ENCODE measurements around the gene AUTS2. TPM values are rescaled to one million over a fixed set of nuclear protein-coding genes. Genes with fewer than 3 reads are reported as not detected.

The AUTS2 gene
- total RNA-seq, 5 donors from 2014 or later (not counting 1 experiment from before 2014, with no cell fraction given) = 10.6 to 66.2 (median 37.6) TPM

DNA sequence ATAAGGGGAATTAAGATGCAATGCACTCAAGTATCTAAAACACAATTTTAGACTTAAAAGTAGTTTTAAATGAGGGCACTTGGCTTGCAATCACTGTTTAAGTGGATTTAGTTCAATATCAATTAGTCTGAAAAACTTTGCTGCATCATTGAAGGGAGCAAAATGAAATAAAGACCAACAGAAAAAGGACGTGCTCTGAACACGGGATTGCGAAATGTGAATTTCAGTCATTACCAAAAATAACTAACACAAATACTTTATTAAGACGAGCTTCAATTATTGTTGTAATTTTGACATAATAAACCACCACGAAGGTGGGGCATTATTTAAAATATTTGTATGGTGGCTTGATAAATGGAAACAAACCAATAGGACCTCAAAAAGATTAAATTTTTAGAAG, 1171.9 kb downstream of the AUTS2 start:
- Histone ChIP-seq H3K27me3 (replicated peaks in 1 of 2; ENCODE audit: control insufficient read depth in 2 of 2, extremely low read depth in 1 of 2, insufficient read depth in 2 of 2, low read length in 1 of 2) (no peaks in the 10 kb centered on the region), H3K4me3 (ENCODE audit: control insufficient read depth in 1 of 2, extremely low read depth in 1 of 2, low read length in 1 of 2) (no peak overlapping the region), H3K27ac (ENCODE audit: low read length) (no peak overlapping the region), H3K36me3 (ENCODE audit: control insufficient read depth in 2 of 2, extremely low read depth in 1 of 2, insufficient read depth in 1 of 2, low read length in 1 of 2) (peaks cover 12 to 40% of the 10 kb centered on the region in 2 donors), H3K9me3 (no peaks in the 10 kb centered on the region), H3K4me1 (ENCODE audit: control insufficient read depth in 1 of 2, extremely low read depth in 1 of 2, insufficient read depth in 2 of 2, low read length in 2 of 2) (peaks cover under 1 to 6% of the 10 kb centered on the region in 2 experiments)
- ChIA-PET CTCF (no interaction called here), POLR2A (interaction anchor here in 1 of 2 donors (0.5 kb wide), 1 partner anchor 301 kb away, joined by 4 read pairs; no protein-coding TSS in a partner anchor)
- Mint-ChIP-seq H3K27ac (no peak overlapping the region), H3K27me3 (no peaks in the 10 kb centered on the region), H3K9me3 (no peaks in the 10 kb centered on the region), H3K4me3 (no peak overlapping the region), H3K36me3 (peaks cover 11% of the 10 kb centered on the region), H3K4me1 (peaks cover 0 to 3% (median 0%) of the 10 kb centered on the region in 3 donors)
- DNase-seq (no peak), ATAC-seq (replicated peaks in 1 of 4) (no peak)
- WGBS (ENCODE audit: insufficient coverage) = no CpG with 5 or more reads among the region's 5 CpGs

DNA sequence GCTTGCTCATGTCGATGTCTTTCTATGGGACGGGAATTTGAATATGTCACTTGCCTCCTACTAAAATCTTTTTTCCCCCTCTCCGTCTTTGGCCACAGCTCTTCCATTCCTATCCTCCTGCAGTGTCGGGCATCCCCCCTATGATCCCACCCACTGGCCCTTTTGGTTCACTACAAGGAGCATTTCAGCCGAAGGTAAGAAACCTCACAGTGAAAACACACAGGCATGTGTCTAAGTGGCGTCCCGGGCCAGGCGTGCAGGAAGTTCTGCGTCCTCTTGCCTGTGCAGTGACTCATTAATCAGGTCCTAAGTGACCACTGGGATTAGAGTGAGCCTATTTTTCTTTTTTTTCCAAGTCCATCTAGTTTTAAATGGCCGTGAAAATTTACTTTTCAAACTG, 1173.2 kb downstream of the AUTS2 start:
- H3K9me3 Mint-ChIP-seq = no peaks in the 10 kb centered on the region
- no peak overlapping the region for H3K27ac Mint-ChIP-seq
- no peak overlapping the region for H3K4me3 Mint-ChIP-seq
- H3K4me3 ChIP-seq (ENCODE audit: control insufficient read depth in 1 of 2, extremely low read depth in 1 of 2, low read length in 1 of 2) = no peak overlapping the region
- peaks cover 5 to 13% of the 10 kb centered on the region in 2 experiments for H3K4me1 ChIP-seq (ENCODE audit: control insufficient read depth in 1 of 2, extremely low read depth in 1 of 2, insufficient read depth in 2 of 2, low read length in 2 of 2)
- H3K36me3 ChIP-seq (ENCODE audit: control insufficient read depth in 2 of 2, extremely low read depth in 1 of 2, insufficient read depth in 1 of 2, low read length in 1 of 2) = peaks cover 6 to 34% of the 10 kb centered on the region in 2 donors
- no peaks in the 10 kb centered on the region for H3K27me3 Mint-ChIP-seq
- H3K9me3 ChIP-seq = no peaks in the 10 kb centered on the region
- CTCF ChIA-PET = no interaction called here
- ATAC-seq (replicated peaks in 1 of 4) (no peak), DNase-seq (no peak)
- H3K4me1 Mint-ChIP-seq = peaks cover 12 to 15% (median 12%) of the 10 kb centered on the region in 3 donors
- WGBS (ENCODE audit: insufficient coverage) = 87% methylated on average over 6 of the region's 10 CpGs
- H3K27ac ChIP-seq (ENCODE audit: low read length) = no peak overlapping the region
- H3K36me3 Mint-ChIP-seq = peaks cover 5% of the 10 kb centered on the region
- POLR2A ChIA-PET = no interaction called here
- no peaks in the 10 kb centered on the region for H3K27me3 ChIP-seq (replicated peaks in 1 of 2; ENCODE audit: control insufficient read depth in 2 of 2, extremely low read depth in 1 of 2, insufficient read depth in 2 of 2, low read length in 1 of 2)

DNA sequence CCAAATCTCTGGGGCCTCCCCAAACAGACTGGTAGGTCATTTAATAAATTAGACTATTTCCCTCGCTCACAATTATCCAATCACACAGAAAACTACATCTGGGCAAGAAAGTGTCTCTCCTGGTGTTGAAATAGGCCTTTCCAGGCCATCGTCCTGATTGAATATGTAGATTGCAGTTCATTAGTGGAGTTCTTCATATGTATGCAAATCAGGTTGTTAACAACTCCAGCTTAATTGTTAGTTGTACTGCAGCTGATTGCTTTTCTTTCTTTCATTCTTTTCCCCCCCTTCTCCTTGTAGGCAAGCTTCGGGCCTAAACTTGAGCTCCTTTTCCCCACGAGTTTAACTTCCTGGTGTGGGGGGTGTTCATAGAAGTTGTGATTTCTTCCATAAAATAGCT, 1174.6 kb downstream of the AUTS2 start:
- ChIA-PET POLR2A (interaction anchor here in 1 of 2 donors (0.6 kb wide), 1 partner anchor 9 kb away, joined by 3 read pairs; no protein-coding TSS in a partner anchor), CTCF (no interaction called here)
- H3K4me1 ChIP-seq (ENCODE audit: control insufficient read depth in 1 of 2, extremely low read depth in 1 of 2, insufficient read depth in 2 of 2, low read length in 2 of 2) = peaks cover 18 to 26% of the 10 kb centered on the region in 2 experiments
- Mint-ChIP-seq H3K27me3 (peaks cover 0 to 2% of the 10 kb centered on the region in 2 donors), H3K27ac (no peak overlapping the region), H3K4me1 (peaks cover 21 to 27% (median 25%) of the 10 kb centered on the region in 3 donors), H3K4me3 (no peak overlapping the region), H3K36me3 (peaks cover 3% of the 10 kb centered on the region), H3K9me3 (no peaks in the 10 kb centered on the region)
- no peak for ATAC-seq (replicated peaks in 1 of 4)
- no peak overlapping the region for H3K27ac ChIP-seq (ENCODE audit: low read length)
- peaks cover 0 to 34% of the 10 kb centered on the region in 2 donors for H3K36me3 ChIP-seq (ENCODE audit: control insufficient read depth in 2 of 2, extremely low read depth in 1 of 2, insufficient read depth in 1 of 2, low read length in 1 of 2)
- no peaks in the 10 kb centered on the region for H3K27me3 ChIP-seq (replicated peaks in 1 of 2; ENCODE audit: control insufficient read depth in 2 of 2, extremely low read depth in 1 of 2, insufficient read depth in 2 of 2, low read length in 1 of 2)
- H3K4me3 ChIP-seq (ENCODE audit: control insufficient read depth in 1 of 2, extremely low read depth in 1 of 2, low read length in 1 of 2) = no peak overlapping the region
- WGBS (ENCODE audit: insufficient coverage) = no CpG with 5 or more reads among the region's 4 CpGs
- no peak for DNase-seq
- H3K9me3 ChIP-seq = no peaks in the 10 kb centered on the region

DNA sequence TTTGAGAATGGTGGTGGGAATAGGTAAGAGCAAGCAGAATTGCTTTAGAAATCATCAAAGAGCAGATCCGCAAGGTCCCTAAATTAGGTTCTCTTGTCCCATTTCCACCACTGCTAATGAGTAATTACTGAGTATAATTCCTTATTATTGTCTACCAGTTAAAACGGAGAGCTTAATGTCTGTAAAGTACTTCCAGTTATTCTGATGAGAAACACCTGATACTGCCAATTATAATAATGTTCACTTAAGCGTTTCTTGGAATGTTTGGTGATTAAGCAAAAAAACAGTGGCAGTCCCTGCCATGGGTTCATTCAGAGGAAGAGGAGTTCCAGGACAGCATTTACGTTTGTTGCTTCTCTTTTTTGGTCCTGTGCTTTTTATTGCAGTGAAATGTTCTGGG, 1175.1 kb downstream of the AUTS2 start:
- WGBS (ENCODE audit: insufficient coverage) = 75% methylated on average over 1 of the region's 4 CpGs
- Mint-ChIP-seq H3K9me3 (no peaks in the 10 kb centered on the region), H3K27ac (no peak overlapping the region), H3K36me3 (peaks cover 3% of the 10 kb centered on the region), H3K4me1 (peaks cover 26 to 32% (median 28%) of the 10 kb centered on the region in 3 donors), H3K4me3 (no peak overlapping the region), H3K27me3 (peaks cover 0 to 4% of the 10 kb centered on the region in 2 donors)
- H3K4me3 ChIP-seq (ENCODE audit: control insufficient read depth in 1 of 2, extremely low read depth in 1 of 2, low read length in 1 of 2) = no peak overlapping the region
- H3K4me1 ChIP-seq (ENCODE audit: control insufficient read depth in 1 of 2, extremely low read depth in 1 of 2, insufficient read depth in 2 of 2, low read length in 2 of 2) = peaks cover 20 to 31% of the 10 kb centered on the region in 2 experiments
- ATAC-seq (replicated peaks in 1 of 4) (no peak), DNase-seq (no peak)
- H3K9me3 ChIP-seq = no peaks in the 10 kb centered on the region
- H3K36me3 ChIP-seq (ENCODE audit: control insufficient read depth in 2 of 2, extremely low read depth in 1 of 2, insufficient read depth in 1 of 2, low read length in 1 of 2) = peaks cover 0 to 32% of the 10 kb centered on the region in 2 donors
- H3K27me3 ChIP-seq (replicated peaks in 1 of 2; ENCODE audit: control insufficient read depth in 2 of 2, extremely low read depth in 1 of 2, insufficient read depth in 2 of 2, low read length in 1 of 2) = no peaks in the 10 kb centered on the region
- POLR2A ChIA-PET = interaction anchor here in 1 of 2 donors (0.6 kb wide), 1 partner anchor 10 kb away, joined by 3 read pairs; no protein-coding TSS in a partner anchor
- H3K27ac ChIP-seq (ENCODE audit: low read length) = no peak overlapping the region
- CTCF ChIA-PET = no interaction called here

DNA sequence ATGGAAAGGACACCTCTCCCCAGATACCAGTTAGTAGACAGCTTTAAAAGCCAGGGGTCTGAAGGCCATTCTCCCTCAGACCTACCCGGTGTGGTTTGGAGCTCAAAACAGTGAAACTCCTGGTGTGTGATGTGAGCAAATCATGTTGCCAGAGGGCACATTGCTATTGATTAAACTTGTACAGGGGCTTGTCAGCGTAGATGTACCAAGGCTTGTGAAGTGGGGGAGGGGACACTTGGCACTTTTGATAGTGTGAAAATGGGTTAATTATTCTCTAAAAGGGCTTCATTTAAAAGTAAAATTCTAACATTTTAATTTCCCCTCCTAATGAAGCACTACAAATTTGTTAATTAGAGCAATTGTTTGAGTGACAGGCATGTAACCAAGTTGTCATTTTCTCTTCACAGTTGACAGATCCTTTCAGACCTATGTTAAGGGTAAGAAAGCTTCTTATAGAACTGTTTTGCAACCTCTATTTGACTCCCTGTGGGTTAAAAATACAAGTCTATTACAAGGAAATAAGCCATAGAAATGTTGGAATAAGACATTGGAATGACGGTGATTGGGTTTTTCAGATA, 1176.8 kb downstream of the AUTS2 start:
- no peak for DNase-seq
- WGBS (ENCODE audit: insufficient coverage) = no CpG with 5 or more reads among the region's 3 CpGs
- no peak for ATAC-seq (replicated peaks in 1 of 4)

DNA sequence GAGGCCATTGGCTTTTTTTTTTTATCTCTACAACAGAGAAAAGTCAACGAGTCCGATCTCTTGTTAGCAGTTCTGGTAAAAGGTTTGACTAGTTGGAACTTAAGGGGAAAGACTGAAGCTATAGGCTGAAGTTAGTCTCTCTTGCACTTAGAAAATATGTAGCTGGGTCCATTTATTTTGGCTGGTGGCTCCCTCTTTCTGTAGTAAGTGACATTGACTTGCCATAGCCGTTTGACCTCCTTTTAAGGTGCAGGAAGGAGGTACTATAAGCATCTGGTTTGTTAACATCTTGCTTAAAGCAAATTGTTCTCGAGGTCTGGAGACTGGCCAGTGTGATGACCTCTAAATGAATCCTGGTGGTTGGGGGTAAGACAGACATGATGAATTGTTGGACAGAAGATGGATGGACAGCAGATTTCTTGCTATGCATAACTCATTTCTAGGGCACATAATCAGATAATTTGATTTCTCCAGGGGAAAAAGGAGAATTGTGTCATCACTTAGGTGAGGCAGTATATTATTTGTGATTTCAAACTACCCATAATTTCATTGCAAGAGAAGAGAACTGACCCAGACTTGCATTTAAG, 1177.4 kb downstream of the AUTS2 start:
- H3K36me3 Mint-ChIP-seq = peaks cover 3% of the 10 kb centered on the region
- peaks cover 42 to 51% (median 43%) of the 10 kb centered on the region in 3 donors for H3K4me1 Mint-ChIP-seq
- Histone ChIP-seq H3K4me3 (ENCODE audit: control insufficient read depth in 1 of 2, extremely low read depth in 1 of 2, low read length in 1 of 2) (no peak overlapping the region), H3K9me3 (no peaks in the 10 kb centered on the region), H3K27ac (ENCODE audit: low read length) (no peak overlapping the region), H3K27me3 (replicated peaks in 1 of 2; ENCODE audit: control insufficient read depth in 2 of 2, extremely low read depth in 1 of 2, insufficient read depth in 2 of 2, low read length in 1 of 2) (no peaks in the 10 kb centered on the region), H3K4me1 (ENCODE audit: control insufficient read depth in 1 of 2, extremely low read depth in 1 of 2, insufficient read depth in 2 of 2, low read length in 2 of 2) (peaks cover 33 to 44% of the 10 kb centered on the region in 2 experiments), H3K36me3 (ENCODE audit: control insufficient read depth in 2 of 2, extremely low read depth in 1 of 2, insufficient read depth in 1 of 2, low read length in 1 of 2) (peaks cover 0 to 26% of the 10 kb centered on the region in 2 donors)
- H3K27ac Mint-ChIP-seq = peak overlapping the region in 1 of 2 donors; percentile 11
- DNase-seq (peak in 1 of 35 experiments; percentile 45), ATAC-seq (replicated peaks in 1 of 4) (peak in 1 of 4 experiments; percentile 27)
- 50% methylated on average over 1 of the region's 4 CpGs for WGBS (ENCODE audit: insufficient coverage)
- peaks cover 0 to 4% of the 10 kb centered on the region in 2 donors for H3K27me3 Mint-ChIP-seq
- ChIA-PET CTCF (interaction anchor here in 1 of 2 donors (0.6 to 0.7 kb wide), 2 partner anchors 53 to 128 kb away, joined by 3 to 4 read pairs; no protein-coding TSS in a partner anchor), POLR2A (interaction anchor here in 1 of 2 donors (0.7 kb wide), 1 partner anchor 65 kb away, joined by 3 read pairs; no protein-coding TSS in a partner anchor)
- H3K4me3 Mint-ChIP-seq = no peak overlapping the region
- H3K9me3 Mint-ChIP-seq = no peaks in the 10 kb centered on the region

More for the DNA sequence above, 1176.8 kb downstream of the AUTS2 start:
- no peak overlapping the region for H3K27ac Mint-ChIP-seq
- Histone ChIP-seq H3K4me3 (ENCODE audit: control insufficient read depth in 1 of 2, extremely low read depth in 1 of 2, low read length in 1 of 2) (no peak overlapping the region), H3K4me1 (ENCODE audit: control insufficient read depth in 1 of 2, extremely low read depth in 1 of 2, insufficient read depth in 2 of 2, low read length in 2 of 2) (peaks cover 28 to 42% of the 10 kb centered on the region in 2 experiments), H3K27me3 (replicated peaks in 1 of 2; ENCODE audit: control insufficient read depth in 2 of 2, extremely low read depth in 1 of 2, insufficient read depth in 2 of 2, low read length in 1 of 2) (no peaks in the 10 kb centered on the region), H3K36me3 (ENCODE audit: control insufficient read depth in 2 of 2, extremely low read depth in 1 of 2, insufficient read depth in 1 of 2, low read length in 1 of 2) (peaks cover 0 to 27% of the 10 kb centered on the region in 2 donors), H3K9me3 (no peaks in the 10 kb centered on the region), H3K27ac (ENCODE audit: low read length) (no peak overlapping the region)
- H3K4me3 Mint-ChIP-seq = no peak overlapping the region
- no peaks in the 10 kb centered on the region for H3K9me3 Mint-ChIP-seq
- POLR2A ChIA-PET = interaction anchor here in 1 of 2 donors (0.7 kb wide), 1 partner anchor 64 kb away, joined by 3 read pairs; no protein-coding TSS in a partner anchor
- H3K4me1 Mint-ChIP-seq = peaks cover 41 to 48% (median 43%) of the 10 kb centered on the region in 3 donors
- CTCF ChIA-PET = interaction anchor here in 1 of 2 donors (0.6 to 0.7 kb wide), 2 partner anchors 52 to 127 kb away, joined by 3 to 4 read pairs; no protein-coding TSS in a partner anchor
- H3K27me3 Mint-ChIP-seq = peaks cover 0 to 4% of the 10 kb centered on the region in 2 donors
- H3K36me3 Mint-ChIP-seq = peaks cover 3% of the 10 kb centered on the region

All from T-cell (primary cell).